HEK293 (cell line): ENCODE measurements around the gene P2RX1.

Experiments used
- CTCF ChIA-PET: fragments of 350-600 bp; formaldehyde crosslinking; extraction: SDS; loops from one replicate; lab custom pipeline; 2021; ENCODE audit warnings: antibody characterized with exemption; lab: Yijun Ruan, JAX
- POLR2A ChIA-PET: fragments of 300-600 bp; formaldehyde crosslinking; extraction: SDS; loops from one replicate; lab custom pipeline; 2020; ENCODE audit warnings: antibody characterized with exemption, inconsistent platforms; lab: Yijun Ruan, JAX
- H3K27ac ChIP-seq: fragments of 200-500 bp; sonication (Bioruptor generic); 2 replicates; pipeline ENCODE4 v1.5.1; 2014; ENCODE audit warnings: low read depth, low read length, control low read depth, inconsistent platforms; ENCODE audit errors: extremely low read depth
- H3K36me3 ChIP-seq, 2 experiments: fragments of 200-500 bp in 1 of 2; sonication (Bioruptor generic) in 1 of 2; 1 replicate in 1 of 2; 2 replicates in 1 of 2; pipeline ENCODE4 v1.5.1; 2014 to 2017; ENCODE audit warnings: inconsistent platforms in 2 of 2, low read length in 2 of 2; ENCODE audit not compliant: control insufficient read depth in 2 of 2, insufficient read depth in 1 of 2
- H3K4me1 ChIP-seq: fragments of 200-500 bp; sonication (Bioruptor generic); 2 replicates; pipeline ENCODE4 v1.5.1; 2014; ENCODE audit warnings: mild to moderate bottlenecking, low read length, inconsistent platforms; ENCODE audit not compliant: control insufficient read depth, insufficient read depth
- H3K4me3 ChIP-seq: 2 replicates; pipeline ENCODE4 v1.5.1; 2011; ENCODE audit warnings: low read depth, mild to moderate bottlenecking, control low read depth, low read length, moderate library complexity
- H3K9me3 ChIP-seq: fragments of 200-500 bp; sonication (Bioruptor generic); 2 replicates; pipeline ENCODE4 v1.5.1; 2014; ENCODE audit warnings: low read depth, low read length, inconsistent platforms; ENCODE audit not compliant: control insufficient read depth, insufficient read depth
- GFI1B ChIP-seq: fragments of 450-650 bp; formaldehyde crosslinking; IDR thresholded peaks from 2 replicates; pipeline ENCODE4 v1.5.1; 2016; ENCODE audit warnings: missing biosample characterization, missing genetic modification characterization
- GLIS1 ChIP-seq: fragments of 450-650 bp; formaldehyde crosslinking; IDR thresholded peaks from 2 replicates; pipeline ENCODE4 v1.5.1; 2016; ENCODE audit warnings: missing biosample characterization, missing genetic modification characterization
- KLF7 ChIP-seq: fragments of 450-650 bp; formaldehyde crosslinking; IDR thresholded peaks from 2 replicates; pipeline ENCODE4 v1.5.1; 2016; ENCODE audit warnings: missing biosample characterization, missing genetic modification characterization, borderline replicate concordance
- PBX3 ChIP-seq: sonication (generic); formaldehyde crosslinking; IDR thresholded peaks from 2 replicates; pipeline ENCODE4 v1.8.1; 2022; ENCODE audit warnings: mild to moderate bottlenecking, moderate library complexity, missing genetic modification reagents
- ZFHX2 ChIP-seq: fragments of 450-650 bp; formaldehyde crosslinking; conservative IDR thresholded peaks from 2 replicates; pipeline ENCODE4 v1.5.1; 2016; ENCODE audit warnings: missing biosample characterization, missing genetic modification characterization
- ZNF112 ChIP-seq: fragments of 450-650 bp; formaldehyde crosslinking; IDR thresholded peaks from 2 replicates; pipeline ENCODE4 v1.5.0; 2017; ENCODE audit warnings: missing biosample characterization, missing genetic modification characterization
- ZNF132 ChIP-seq: fragments of 450-650 bp; formaldehyde crosslinking; IDR thresholded peaks from 2 replicates; pipeline ENCODE4 v1.5.1; 2017; ENCODE audit warnings: missing biosample characterization, missing genetic modification characterization, borderline replicate concordance
- ZNF138 ChIP-seq: fragments of 450-650 bp; formaldehyde crosslinking; IDR thresholded peaks from 2 replicates; pipeline ENCODE4 v1.5.1; 2016; ENCODE audit warnings: missing biosample characterization, missing genetic modification characterization, borderline replicate concordance
- ZNF174 ChIP-seq: fragments of 450-650 bp; formaldehyde crosslinking; IDR thresholded peaks from 2 replicates; pipeline ENCODE4 v1.5.0; 2017; ENCODE audit warnings: missing biosample characterization, mild to moderate bottlenecking, missing genetic modification characterization
- ZNF24 ChIP-seq: fragments of 450-650 bp; formaldehyde crosslinking; IDR thresholded peaks from 2 replicates; pipeline ENCODE4 v1.5.1; 2016; ENCODE audit warnings: missing biosample characterization, missing genetic modification characterization
- ZNF311 ChIP-seq: fragments of 450-650 bp; formaldehyde crosslinking; IDR thresholded peaks from 2 replicates; pipeline ENCODE4 v1.5.1; 2017; ENCODE audit warnings: missing biosample characterization, missing genetic modification characterization, borderline replicate concordance
- ZNF416 ChIP-seq: fragments of 450-650 bp; formaldehyde crosslinking; IDR thresholded peaks from 2 replicates; pipeline ENCODE4 v1.5.1; 2016; ENCODE audit warnings: missing biosample characterization, missing genetic modification characterization
- ZNF510 ChIP-seq: fragments of 450-650 bp; formaldehyde crosslinking; IDR thresholded peaks from 2 replicates; pipeline ENCODE4 v1.5.1; 2018; ENCODE audit warnings: mild to moderate bottlenecking, missing genetic modification characterization, missing biosample characterization; ENCODE audit not compliant: insufficient replicate concordance
- ZNF514 ChIP-seq: fragments of 450-650 bp; formaldehyde crosslinking; IDR thresholded peaks from 2 replicates; pipeline ENCODE4 v1.5.1; 2016; ENCODE audit warnings: missing biosample characterization, missing genetic modification characterization
- ZNF549 ChIP-seq: fragments of 450-650 bp; IDR thresholded peaks from 2 replicates; pipeline ENCODE4 v1.5.1; 2018; ENCODE audit warnings: missing biosample characterization, missing genetic modification characterization, mild to moderate bottlenecking, inconsistent platforms, moderate library complexity
- ZNF626 ChIP-seq: fragments of 450-650 bp; sonication (Bioruptor Pico); formaldehyde crosslinking; IDR thresholded peaks from 2 replicates; pipeline ENCODE4 v1.5.1; 2018; ENCODE audit warnings: missing biosample characterization, missing genetic modification characterization, inconsistent platforms
- ZNF639 ChIP-seq: fragments of 450-650 bp; formaldehyde crosslinking; IDR thresholded peaks from 2 replicates; pipeline ENCODE4 v1.5.1; 2016; ENCODE audit warnings: missing biosample characterization, missing genetic modification characterization
- ZNF76 ChIP-seq: fragments of 450-650 bp; formaldehyde crosslinking; IDR thresholded peaks from 2 replicates; pipeline ENCODE4; 2016; ENCODE audit warnings: low read depth, missing biosample characterization, missing genetic modification characterization, borderline replicate concordance
- ZNF785 ChIP-seq: fragments of 450-650 bp; formaldehyde crosslinking; IDR thresholded peaks from 2 replicates; pipeline ENCODE4 v1.5.1; 2016; ENCODE audit warnings: missing biosample characterization, missing genetic modification characterization
- ZSCAN18 ChIP-seq: fragments of 450-650 bp; formaldehyde crosslinking; IDR thresholded peaks from 2 replicates; pipeline ENCODE4 v1.5.1; 2016; ENCODE audit warnings: missing biosample characterization, missing genetic modification characterization
- TF ChIP-seq, protein P1 (sequence below): fragments of 450-650 bp; formaldehyde crosslinking; IDR thresholded peaks from 2 replicates; pipeline ENCODE4 v1.5.1; 2016; ENCODE audit warnings: missing biosample characterization, missing genetic modification characterization
- TF ChIP-seq, protein P2 (sequence below): fragments of 450-650 bp; formaldehyde crosslinking; IDR thresholded peaks from 2 replicates; pipeline ENCODE4 v1.5.1; 2016; ENCODE audit warnings: missing biosample characterization, missing genetic modification characterization
- TF ChIP-seq, protein P3 (sequence below): fragments of 450-650 bp; formaldehyde crosslinking; IDR thresholded peaks from 2 replicates; pipeline ENCODE4 v1.5.1; 2016; ENCODE audit warnings: missing biosample characterization, missing genetic modification characterization
- TF ChIP-seq, protein P4 (sequence below): fragments of 450-650 bp; formaldehyde crosslinking; optimal IDR thresholded peaks from 2 replicates; pipeline ENCODE3; 2016; ENCODE audit warnings: missing biosample characterization, mild to moderate bottlenecking, missing genetic modification characterization

Gene P2RX1

GRCh38 chr17:3903881-3904290, 12.4 kb downstream of the P2RX1 start (continued):
- TF ChIP-seq ZNF639 (no peak), ZNF112 (no peak), ZNF416 (tag by site-specific recombination) (no peak), ZNF174 (tag by site-specific recombination) (no peak)

- Histone ChIP-seq H3K4me1 (no peaks in the 10 kb centered on the region), H3K27ac (no peak overlapping the region), H3K9me3 (no peaks in the 10 kb centered on the region), H3K36me3 (no peaks in the 10 kb centered on the region), H3K4me3 (no peak overlapping the region)
- POLR2A ChIA-PET: interaction anchor here (0.6 to 0.9 kb wide), 3 partner anchors 9 to 57 kb away, joined by 3 read pairs; partner anchors contain the start of gene CAMKK1
- CTCF ChIA-PET: interaction anchor here (0.6 to 7.3 kb wide), 7 partner anchors 9 to 337 kb away, joined by 3 to 60 read pairs (median 4); no protein-coding TSS in a partner anchor
- TF ChIP-seq, protein P1, sequence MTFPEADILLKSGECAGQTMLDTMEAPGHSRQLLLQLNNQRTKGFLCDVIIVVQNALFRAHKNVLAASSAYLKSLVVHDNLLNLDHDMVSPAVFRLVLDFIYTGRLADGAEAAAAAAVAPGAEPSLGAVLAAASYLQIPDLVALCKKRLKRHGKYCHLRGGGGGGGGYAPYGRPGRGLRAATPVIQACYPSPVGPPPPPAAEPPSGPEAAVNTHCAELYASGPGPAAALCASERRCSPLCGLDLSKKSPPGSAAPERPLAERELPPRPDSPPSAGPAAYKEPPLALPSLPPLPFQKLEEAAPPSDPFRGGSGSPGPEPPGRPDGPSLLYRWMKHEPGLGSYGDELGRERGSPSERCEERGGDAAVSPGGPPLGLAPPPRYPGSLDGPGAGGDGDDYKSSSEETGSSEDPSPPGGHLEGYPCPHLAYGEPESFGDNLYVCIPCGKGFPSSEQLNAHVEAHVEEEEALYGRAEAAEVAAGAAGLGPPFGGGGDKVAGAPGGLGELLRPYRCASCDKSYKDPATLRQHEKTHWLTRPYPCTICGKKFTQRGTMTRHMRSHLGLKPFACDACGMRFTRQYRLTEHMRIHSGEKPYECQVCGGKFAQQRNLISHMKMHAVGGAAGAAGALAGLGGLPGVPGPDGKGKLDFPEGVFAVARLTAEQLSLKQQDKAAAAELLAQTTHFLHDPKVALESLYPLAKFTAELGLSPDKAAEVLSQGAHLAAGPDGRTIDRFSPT (tag by site-specific recombination): no peak
- TF ChIP-seq ZNF132 (no peak), ZNF311 (no peak), ZNF514 (tag by site-specific recombination) (no peak), KLF7 (tag by site-specific recombination) (no peak), ZNF549 (tag by site-specific recombination) (no peak), ZNF112 (no peak), ZNF785 (tag by site-specific recombination) (no peak), ZNF626 (tag by site-specific recombination) (no peak), ZNF76 (no peak), ZNF24 (tag by site-specific recombination) (no peak), ZNF510 (tag by site-specific recombination) (no peak), PBX3 (CRISPR knock-in tag) (no peak), GLIS1 (tag by site-specific recombination) (peak; percentile 93), GFI1B (tag by site-specific recombination) (no peak), ZFHX2 (tag by site-specific recombination) (peak; percentile 5; the same call in 1 of the 2 replicates), ZNF138 (no peak), ZNF416 (tag by site-specific recombination) (no peak), ZSCAN18 (tag by site-specific recombination) (no peak)
- TF ChIP-seq, protein P2, sequence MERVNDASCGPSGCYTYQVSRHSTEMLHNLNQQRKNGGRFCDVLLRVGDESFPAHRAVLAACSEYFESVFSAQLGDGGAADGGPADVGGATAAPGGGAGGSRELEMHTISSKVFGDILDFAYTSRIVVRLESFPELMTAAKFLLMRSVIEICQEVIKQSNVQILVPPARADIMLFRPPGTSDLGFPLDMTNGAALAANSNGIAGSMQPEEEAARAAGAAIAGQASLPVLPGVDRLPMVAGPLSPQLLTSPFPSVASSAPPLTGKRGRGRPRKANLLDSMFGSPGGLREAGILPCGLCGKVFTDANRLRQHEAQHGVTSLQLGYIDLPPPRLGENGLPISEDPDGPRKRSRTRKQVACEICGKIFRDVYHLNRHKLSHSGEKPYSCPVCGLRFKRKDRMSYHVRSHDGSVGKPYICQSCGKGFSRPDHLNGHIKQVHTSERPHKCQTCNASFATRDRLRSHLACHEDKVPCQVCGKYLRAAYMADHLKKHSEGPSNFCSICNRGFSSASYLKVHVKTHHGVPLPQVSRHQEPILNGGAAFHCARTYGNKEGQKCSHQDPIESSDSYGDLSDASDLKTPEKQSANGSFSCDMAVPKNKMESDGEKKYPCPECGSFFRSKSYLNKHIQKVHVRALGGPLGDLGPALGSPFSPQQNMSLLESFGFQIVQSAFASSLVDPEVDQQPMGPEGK: no peak
- TF ChIP-seq, protein P3, sequence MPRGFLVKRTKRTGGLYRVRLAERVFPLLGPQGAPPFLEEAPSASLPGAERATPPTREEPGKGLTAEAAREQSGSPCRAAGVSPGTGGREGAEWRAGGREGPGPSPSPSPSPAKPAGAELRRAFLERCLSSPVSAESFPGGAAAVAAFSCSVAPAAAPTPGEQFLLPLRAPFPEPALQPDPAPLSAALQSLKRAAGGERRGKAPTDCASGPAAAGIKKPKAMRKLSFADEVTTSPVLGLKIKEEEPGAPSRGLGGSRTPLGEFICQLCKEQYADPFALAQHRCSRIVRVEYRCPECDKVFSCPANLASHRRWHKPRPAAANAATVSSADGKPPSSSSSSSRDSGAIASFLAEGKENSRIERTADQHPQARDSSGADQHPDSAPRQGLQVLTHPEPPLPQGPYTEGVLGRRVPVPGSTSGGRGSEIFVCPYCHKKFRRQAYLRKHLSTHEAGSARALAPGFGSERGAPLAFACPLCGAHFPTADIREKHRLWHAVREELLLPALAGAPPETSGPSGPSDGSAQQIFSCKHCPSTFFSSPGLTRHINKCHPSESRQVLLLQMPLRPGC: no peak
- TF ChIP-seq, protein P4, sequence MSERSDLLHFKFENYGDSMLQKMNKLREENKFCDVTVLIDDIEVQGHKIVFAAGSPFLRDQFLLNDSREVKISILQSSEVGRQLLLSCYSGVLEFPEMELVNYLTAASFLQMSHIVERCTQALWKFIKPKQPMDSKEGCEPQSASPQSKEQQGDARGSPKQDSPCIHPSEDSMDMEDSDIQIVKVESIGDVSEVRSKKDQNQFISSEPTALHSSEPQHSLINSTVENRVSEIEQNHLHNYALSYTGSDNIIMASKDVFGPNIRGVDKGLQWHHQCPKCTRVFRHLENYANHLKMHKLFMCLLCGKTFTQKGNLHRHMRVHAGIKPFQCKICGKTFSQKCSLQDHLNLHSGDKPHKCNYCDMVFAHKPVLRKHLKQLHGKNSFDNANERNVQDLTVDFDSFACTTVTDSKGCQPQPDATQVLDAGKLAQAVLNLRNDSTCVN (tag by site-specific recombination): no peak
These were observed 13.0 kb downstream of the P2RX1 start for GRCh38 chr17:3903051-3903825.
